ENCODE data around the gene TMEM80. TPM values are rescaled to one million over a fixed set of nuclear protein-coding genes. Genes with fewer than 3 reads are reported as not detected.
A peak's percentile ranks its signal among the peaks of the same experiment; 100 is the strongest.

The TMEM80 gene
- total and polyA plus RNA-seq, 9 of the 15 experiments (the other 6 are each of a cell fraction or from before 2014, with no cell fraction given), result 5.1 to 30.1 (median 12.4) TPM

DNA sequence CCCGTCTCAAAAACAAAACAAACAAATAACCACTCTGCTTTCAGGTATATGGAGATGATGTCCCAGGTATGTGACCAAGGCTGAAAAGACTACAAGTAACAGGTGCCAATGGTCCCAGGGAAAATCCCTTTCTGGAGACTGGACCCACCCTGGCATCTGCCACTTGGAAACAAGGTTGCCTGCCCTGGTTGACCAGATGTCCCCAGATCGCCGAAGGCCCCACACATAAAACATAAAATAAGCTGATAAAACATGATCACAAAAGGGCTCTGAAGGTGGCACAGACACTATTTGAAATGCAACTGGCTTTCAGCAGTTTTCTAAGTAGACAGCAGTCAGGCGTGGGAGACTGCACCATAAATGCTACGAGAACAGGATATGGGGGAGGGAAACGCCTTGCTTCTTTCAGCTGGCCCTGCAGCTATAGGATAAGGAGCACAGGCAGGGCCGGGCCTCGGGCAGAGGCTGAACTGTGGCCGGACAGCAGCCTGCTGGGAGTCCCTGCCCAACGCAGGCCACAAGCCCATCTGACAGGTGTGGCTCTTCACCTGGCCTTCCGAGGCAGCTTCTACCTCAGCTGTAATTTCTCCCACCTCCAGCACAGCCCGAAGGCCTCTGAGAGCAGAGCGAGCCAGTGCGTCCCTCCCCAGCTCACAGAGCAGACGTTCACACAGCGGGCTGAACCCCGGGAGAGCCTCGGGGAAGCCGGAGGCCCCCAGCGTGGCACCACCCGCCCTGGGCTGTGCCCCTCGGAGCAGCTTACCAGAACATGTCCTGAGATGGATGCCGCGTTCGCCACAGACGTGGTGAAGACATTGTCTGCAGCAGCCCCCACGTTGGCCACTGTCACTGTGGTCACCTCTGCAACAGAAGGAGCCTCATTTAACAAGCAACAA is 4.6 kb upstream of the TMEM80 start (continued):
- TF ChIP-seq KAT2B (IDR thresholded peaks at IDR 0.05; ENCODE audit: low read depth, low read length), result no peak
- peak in 1 of 2 experiments; percentile 63; a peak in 1 of 4 replicates for TF ChIP-seq HDAC1 (IDR thresholded peaks at IDR 0.05)
- peak; percentile 54 for TF ChIP-seq RBFOX2 (IDR thresholded peaks at IDR 0.05; ENCODE audit: low read depth, low read length)
- TF ChIP-seq STAG1 (CRISPR knock-in tag; IDR thresholded peaks at IDR 0.05; ENCODE audit: borderline replicate concordance), result no peak
- TF ChIP-seq POLR2AphosphoS5 (IDR thresholded peaks at IDR 0.05; ENCODE audit: control insufficient read depth, insufficient read depth, low read depth, low read length), result peak; percentile 66
- TF ChIP-seq, protein P1, sequence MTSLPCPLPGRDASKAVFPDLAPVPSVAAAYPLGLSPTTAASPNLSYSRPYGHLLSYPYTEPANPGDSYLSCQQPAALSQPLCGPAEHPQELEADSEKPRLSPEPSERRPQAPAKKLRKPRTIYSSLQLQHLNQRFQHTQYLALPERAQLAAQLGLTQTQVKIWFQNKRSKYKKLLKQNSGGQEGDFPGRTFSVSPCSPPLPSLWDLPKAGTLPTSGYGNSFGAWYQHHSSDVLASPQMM (CRISPR knock-in tag; IDR thresholded peaks at IDR 0.05), result no peak
- no peak for TF ChIP-seq ZNF134 (CRISPR knock-in tag; conservative IDR thresholded peaks at IDR 0.05)
- TF ChIP-seq, protein P2, sequence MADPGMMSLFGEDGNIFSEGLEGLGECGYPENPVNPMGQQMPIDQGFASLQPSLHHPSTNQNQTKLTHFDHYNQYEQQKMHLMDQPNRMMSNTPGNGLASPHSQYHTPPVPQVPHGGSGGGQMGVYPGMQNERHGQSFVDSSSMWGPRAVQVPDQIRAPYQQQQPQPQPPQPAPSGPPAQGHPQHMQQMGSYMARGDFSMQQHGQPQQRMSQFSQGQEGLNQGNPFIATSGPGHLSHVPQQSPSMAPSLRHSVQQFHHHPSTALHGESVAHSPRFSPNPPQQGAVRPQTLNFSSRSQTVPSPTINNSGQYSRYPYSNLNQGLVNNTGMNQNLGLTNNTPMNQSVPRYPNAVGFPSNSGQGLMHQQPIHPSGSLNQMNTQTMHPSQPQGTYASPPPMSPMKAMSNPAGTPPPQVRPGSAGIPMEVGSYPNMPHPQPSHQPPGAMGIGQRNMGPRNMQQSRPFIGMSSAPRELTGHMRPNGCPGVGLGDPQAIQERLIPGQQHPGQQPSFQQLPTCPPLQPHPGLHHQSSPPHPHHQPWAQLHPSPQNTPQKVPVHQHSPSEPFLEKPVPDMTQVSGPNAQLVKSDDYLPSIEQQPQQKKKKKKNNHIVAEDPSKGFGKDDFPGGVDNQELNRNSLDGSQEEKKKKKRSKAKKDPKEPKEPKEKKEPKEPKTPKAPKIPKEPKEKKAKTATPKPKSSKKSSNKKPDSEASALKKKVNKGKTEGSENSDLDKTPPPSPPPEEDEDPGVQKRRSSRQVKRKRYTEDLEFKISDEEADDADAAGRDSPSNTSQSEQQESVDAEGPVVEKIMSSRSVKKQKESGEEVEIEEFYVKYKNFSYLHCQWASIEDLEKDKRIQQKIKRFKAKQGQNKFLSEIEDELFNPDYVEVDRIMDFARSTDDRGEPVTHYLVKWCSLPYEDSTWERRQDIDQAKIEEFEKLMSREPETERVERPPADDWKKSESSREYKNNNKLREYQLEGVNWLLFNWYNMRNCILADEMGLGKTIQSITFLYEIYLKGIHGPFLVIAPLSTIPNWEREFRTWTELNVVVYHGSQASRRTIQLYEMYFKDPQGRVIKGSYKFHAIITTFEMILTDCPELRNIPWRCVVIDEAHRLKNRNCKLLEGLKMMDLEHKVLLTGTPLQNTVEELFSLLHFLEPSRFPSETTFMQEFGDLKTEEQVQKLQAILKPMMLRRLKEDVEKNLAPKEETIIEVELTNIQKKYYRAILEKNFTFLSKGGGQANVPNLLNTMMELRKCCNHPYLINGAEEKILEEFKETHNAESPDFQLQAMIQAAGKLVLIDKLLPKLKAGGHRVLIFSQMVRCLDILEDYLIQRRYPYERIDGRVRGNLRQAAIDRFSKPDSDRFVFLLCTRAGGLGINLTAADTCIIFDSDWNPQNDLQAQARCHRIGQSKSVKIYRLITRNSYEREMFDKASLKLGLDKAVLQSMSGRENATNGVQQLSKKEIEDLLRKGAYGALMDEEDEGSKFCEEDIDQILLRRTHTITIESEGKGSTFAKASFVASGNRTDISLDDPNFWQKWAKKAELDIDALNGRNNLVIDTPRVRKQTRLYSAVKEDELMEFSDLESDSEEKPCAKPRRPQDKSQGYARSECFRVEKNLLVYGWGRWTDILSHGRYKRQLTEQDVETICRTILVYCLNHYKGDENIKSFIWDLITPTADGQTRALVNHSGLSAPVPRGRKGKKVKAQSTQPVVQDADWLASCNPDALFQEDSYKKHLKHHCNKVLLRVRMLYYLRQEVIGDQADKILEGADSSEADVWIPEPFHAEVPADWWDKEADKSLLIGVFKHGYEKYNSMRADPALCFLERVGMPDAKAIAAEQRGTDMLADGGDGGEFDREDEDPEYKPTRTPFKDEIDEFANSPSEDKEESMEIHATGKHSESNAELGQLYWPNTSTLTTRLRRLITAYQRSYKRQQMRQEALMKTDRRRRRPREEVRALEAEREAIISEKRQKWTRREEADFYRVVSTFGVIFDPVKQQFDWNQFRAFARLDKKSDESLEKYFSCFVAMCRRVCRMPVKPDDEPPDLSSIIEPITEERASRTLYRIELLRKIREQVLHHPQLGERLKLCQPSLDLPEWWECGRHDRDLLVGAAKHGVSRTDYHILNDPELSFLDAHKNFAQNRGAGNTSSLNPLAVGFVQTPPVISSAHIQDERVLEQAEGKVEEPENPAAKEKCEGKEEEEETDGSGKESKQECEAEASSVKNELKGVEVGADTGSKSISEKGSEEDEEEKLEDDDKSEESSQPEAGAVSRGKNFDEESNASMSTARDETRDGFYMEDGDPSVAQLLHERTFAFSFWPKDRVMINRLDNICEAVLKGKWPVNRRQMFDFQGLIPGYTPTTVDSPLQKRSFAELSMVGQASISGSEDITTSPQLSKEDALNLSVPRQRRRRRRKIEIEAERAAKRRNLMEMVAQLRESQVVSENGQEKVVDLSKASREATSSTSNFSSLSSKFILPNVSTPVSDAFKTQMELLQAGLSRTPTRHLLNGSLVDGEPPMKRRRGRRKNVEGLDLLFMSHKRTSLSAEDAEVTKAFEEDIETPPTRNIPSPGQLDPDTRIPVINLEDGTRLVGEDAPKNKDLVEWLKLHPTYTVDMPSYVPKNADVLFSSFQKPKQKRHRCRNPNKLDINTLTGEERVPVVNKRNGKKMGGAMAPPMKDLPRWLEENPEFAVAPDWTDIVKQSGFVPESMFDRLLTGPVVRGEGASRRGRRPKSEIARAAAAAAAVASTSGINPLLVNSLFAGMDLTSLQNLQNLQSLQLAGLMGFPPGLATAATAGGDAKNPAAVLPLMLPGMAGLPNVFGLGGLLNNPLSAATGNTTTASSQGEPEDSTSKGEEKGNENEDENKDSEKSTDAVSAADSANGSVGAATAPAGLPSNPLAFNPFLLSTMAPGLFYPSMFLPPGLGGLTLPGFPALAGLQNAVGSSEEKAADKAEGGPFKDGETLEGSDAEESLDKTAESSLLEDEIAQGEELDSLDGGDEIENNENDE (IDR thresholded peaks at IDR 0.05; ENCODE audit: low read depth, low read length), result no peak
- TF ChIP-seq, protein P3, sequence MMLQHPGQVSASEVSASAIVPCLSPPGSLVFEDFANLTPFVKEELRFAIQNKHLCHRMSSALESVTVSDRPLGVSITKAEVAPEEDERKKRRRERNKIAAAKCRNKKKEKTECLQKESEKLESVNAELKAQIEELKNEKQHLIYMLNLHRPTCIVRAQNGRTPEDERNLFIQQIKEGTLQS (IDR thresholded peaks at IDR 0.05), result no peak
- TF ChIP-seq, protein P3 (CRISPR knock-in tag; conservative IDR thresholded peaks at IDR 0.05), result no peak
- no peak for TF ChIP-seq ZNF583 (CRISPR knock-in tag; IDR thresholded peaks at IDR 0.05)
- TF ChIP-seq DPF2 (IDR thresholded peaks at IDR 0.05), result peak; percentile 63
- TF ChIP-seq, protein P4, sequence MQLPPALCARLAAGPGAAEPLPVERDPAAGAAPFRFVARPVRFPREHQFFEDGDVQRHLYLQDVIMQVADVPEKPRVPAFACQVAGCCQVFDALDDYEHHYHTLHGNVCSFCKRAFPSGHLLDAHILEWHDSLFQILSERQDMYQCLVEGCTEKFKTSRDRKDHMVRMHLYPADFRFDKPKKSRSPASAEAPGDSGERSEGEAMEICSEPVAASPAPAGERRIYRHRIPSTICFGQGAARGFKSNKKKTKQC (CRISPR knock-in tag; IDR thresholded peaks at IDR 0.05), result no peak
